PC-3 (cell line): ENCODE data around the gene UBAC1. TPM values are rescaled to one million over a fixed set of nuclear protein-coding genes. Genes with fewer than 3 reads are reported as not detected.

ENCODE experiments used
- ATAC-seq: fragments of 200-7000 bp; cut with Tn5 transposase; 2 replicates; pipeline ENCODE4 v1.9.1; 2020; ENCODE audit warnings: mild to moderate bottlenecking, moderate library complexity
- BruUV-seq: library from RNA; stranded (reverse); fragments of 400-500 nt; replicated peaks from 2 replicates; lab custom pipeline; 2021; lab: Mats Ljungman, UMichigan
- CTCF ChIA-PET: fragments of 300-600 bp; sonication (Branson Sonifier 250); formaldehyde crosslinking; loops from one replicate; lab custom pipeline; 2022; ENCODE audit warnings: antibody characterized with exemption; lab: Charles Lee
- POLR2A ChIA-PET: fragments of 300-600 bp; sonication (Branson Sonifier 250); formaldehyde crosslinking; loops from one replicate; lab custom pipeline; 2022; ENCODE audit warnings: antibody characterized with exemption; ENCODE audit not compliant: unreplicated experiment; lab: Charles Lee
- DNase-seq: peaks from one replicate; pipeline ENCODE4 v3.0.0-alpha.2; 2015
- H2AFZ ChIP-seq: fragments of 300-600 bp; sonication (generic); 2 replicates; pipeline ENCODE4 v1.6.0; 2016; ENCODE audit warnings: antibody characterized with exemption, low read length
- H3F3A ChIP-seq: fragments of 300-600 bp; sonication (generic); one replicate; pipeline ENCODE4 v1.6.0; 2017; ENCODE audit warnings: antibody characterized with exemption, low read length, control low read depth, mild to moderate bottlenecking; ENCODE audit not compliant: unreplicated experiment
- H3K27ac ChIP-seq: fragments of 300-600 bp; sonication (generic); 2 replicates; pipeline ENCODE4 v1.5.1; 2016; ENCODE audit warnings: mild to moderate bottlenecking, low read length
- H3K27me3 ChIP-seq: fragments of 300-600 bp; sonication (generic); 2 replicates; pipeline ENCODE4 v1.6.1; 2016; ENCODE audit warnings: low read length, mixed read lengths
- H3K36me3 ChIP-seq: fragments of 300-600 bp; sonication (generic); 2 replicates; pipeline ENCODE4 v1.6.1; 2016; ENCODE audit warnings: low read depth, mixed run types, low read length, mixed read lengths
- H3K4me1 ChIP-seq: fragments of 300-600 bp; sonication (generic); 2 replicates; pipeline ENCODE4 v1.5.1; 2016; ENCODE audit warnings: low read length; ENCODE audit not compliant: insufficient read depth
- H3K4me2 ChIP-seq: fragments of 300-600 bp; sonication (generic); 2 replicates; pipeline ENCODE4 v1.6.0; 2016; ENCODE audit warnings: low read length
- H3K4me3 ChIP-seq: fragments of 300-600 bp; sonication (generic); 2 replicates; pipeline ENCODE4 v1.5.1; 2016; ENCODE audit warnings: mild to moderate bottlenecking, low read length, mixed read lengths
- H3K79me2 ChIP-seq: fragments of 300-600 bp; sonication (generic); 2 replicates; pipeline ENCODE4 v1.6.1; 2017; ENCODE audit warnings: low read length, mixed read lengths
- H3K9ac ChIP-seq: fragments of 300-600 bp; sonication (generic); 2 replicates; pipeline ENCODE4 v1.6.0; 2016; ENCODE audit warnings: mild to moderate bottlenecking, low read length
- H3K9me2 ChIP-seq: fragments of 300-600 bp; sonication (generic); replicated peaks from 2 replicates; pipeline ENCODE4 v1.6.1; 2016; ENCODE audit warnings: mixed run types, low read length, mixed read lengths
- H3K9me3 ChIP-seq: fragments of 300-600 bp; sonication (generic); 2 replicates; pipeline ENCODE4 v1.6.1; 2016; ENCODE audit warnings: low read length, mixed read lengths
- H4K20me1 ChIP-seq: fragments of 300-600 bp; sonication (generic); 2 replicates; pipeline ENCODE4 v1.6.1; 2016; ENCODE audit warnings: low read length, mixed read lengths
- EZH2 ChIP-seq: fragments of 300-600 bp; sonication (generic); IDR thresholded peaks from one replicate; pipeline ENCODE4 v1.6.1; 2017; ENCODE audit warnings: antibody characterized with exemption, mild to moderate bottlenecking, low read length; ENCODE audit not compliant: unreplicated experiment
- EZH2phosphoT487 ChIP-seq: fragments of 300-600 bp; sonication (generic); IDR thresholded peaks from 2 replicates; pipeline ENCODE4 v1.6.1; 2018; ENCODE audit warnings: mild to moderate bottlenecking, antibody characterized with exemption, low read length, borderline replicate concordance
- intact Hi-C: fragments of 100-400 bp; cut with micrococcal nuclease; formaldehyde crosslinking; loops from 2 replicates; pipeline ENCODE4 v1.9.0; 2023
- total RNA-seq: library from RNA; depleted of rRNA; stranded (reverse); fragments of >200 nt; gene quantifications from 2 replicates; pipeline ENCODE4 v1.2.3, GENCODE V29; 2014
- TF ChIP-seq, protein P1 (sequence below): fragments of 300-600 bp; sonication (generic); conservative IDR thresholded peaks from 2 replicates; pipeline ENCODE4 v1.5.1; 2017; ENCODE audit warnings: antibody characterized with exemption, low read depth, mild to moderate bottlenecking, low read length

Gene UBAC1
- total RNA-seq, 1 experiment from 2014 or later, result 77.3 TPM

DNA sequence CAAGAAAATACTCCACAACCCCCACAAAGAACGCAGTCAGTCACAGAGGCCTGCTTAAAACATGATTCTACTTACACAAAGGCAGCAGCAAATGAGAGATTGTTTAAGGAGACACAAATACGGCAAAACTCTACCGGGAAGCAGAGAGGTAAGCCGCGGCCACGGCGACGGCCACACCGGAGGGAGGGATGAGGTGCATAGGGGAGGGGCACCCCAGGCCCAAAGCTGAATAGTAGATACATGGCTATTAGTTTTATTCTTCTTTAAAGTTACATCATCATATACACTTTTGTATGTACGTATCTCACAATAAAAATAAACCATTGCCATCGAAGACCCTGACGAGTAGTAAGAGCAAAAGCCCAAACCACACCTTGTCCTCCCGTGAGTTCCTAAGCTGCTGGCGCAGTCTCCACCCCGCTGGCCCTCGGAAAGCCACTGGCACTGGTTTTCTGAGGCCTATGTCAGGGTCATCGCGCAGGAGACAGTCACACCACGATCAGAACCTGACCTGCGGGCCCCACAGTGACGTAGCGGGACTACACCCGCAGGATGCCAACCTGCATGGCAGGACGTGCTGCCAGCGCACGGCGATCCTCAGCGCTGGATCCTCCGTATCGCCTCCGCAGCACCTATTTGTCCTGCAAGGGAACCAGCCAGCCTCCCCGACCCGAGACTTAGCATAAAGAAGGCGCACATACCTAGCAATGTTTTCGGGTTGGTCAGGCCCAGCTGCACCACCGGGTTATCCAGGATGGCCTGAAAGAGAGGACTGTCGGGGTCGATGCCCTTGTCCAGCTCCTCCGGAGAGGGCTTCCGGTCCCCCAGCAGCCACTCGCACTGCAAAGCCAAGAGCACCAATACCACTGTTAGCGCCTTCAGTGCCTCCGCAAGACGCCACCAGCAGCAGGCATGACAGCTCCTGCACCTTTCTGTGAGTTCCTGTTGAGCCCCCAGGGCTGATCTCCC lies 23.4 kb downstream of the UBAC1 start:
- Histone ChIP-seq H3K9me3 (no peaks in the 10 kb centered on the region), H3K4me3 (no peak overlapping the region), H2AFZ (no peak overlapping the region), H3K79me2 (no peaks in the 10 kb centered on the region), H3K36me3 (no peaks in the 10 kb centered on the region), H3F3A (no peaks in the 10 kb centered on the region), H3K9me2 (no peaks in the 10 kb centered on the region), H3K4me2 (no peak overlapping the region), H4K20me1 (no peaks in the 10 kb centered on the region), H3K27ac (no peak overlapping the region), H3K9ac (no peak overlapping the region), H3K4me1 (no peaks in the 10 kb centered on the region), H3K27me3 (no peaks in the 10 kb centered on the region)
- TF ChIP-seq EZH2 (no peak), EZH2phosphoT487 (no peak)
- TF ChIP-seq, protein P1, sequence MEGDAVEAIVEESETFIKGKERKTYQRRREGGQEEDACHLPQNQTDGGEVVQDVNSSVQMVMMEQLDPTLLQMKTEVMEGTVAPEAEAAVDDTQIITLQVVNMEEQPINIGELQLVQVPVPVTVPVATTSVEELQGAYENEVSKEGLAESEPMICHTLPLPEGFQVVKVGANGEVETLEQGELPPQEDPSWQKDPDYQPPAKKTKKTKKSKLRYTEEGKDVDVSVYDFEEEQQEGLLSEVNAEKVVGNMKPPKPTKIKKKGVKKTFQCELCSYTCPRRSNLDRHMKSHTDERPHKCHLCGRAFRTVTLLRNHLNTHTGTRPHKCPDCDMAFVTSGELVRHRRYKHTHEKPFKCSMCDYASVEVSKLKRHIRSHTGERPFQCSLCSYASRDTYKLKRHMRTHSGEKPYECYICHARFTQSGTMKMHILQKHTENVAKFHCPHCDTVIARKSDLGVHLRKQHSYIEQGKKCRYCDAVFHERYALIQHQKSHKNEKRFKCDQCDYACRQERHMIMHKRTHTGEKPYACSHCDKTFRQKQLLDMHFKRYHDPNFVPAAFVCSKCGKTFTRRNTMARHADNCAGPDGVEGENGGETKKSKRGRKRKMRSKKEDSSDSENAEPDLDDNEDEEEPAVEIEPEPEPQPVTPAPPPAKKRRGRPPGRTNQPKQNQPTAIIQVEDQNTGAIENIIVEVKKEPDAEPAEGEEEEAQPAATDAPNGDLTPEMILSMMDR, result no peak
- POLR2A ChIA-PET, result no interaction called here
- intact Hi-C loops, result no loop called here
- no TSS peak for BruUV-seq
- CTCF ChIA-PET, result no interaction called here
- DNase-seq, result no peak
- ATAC-seq, result no peak

DNA sequence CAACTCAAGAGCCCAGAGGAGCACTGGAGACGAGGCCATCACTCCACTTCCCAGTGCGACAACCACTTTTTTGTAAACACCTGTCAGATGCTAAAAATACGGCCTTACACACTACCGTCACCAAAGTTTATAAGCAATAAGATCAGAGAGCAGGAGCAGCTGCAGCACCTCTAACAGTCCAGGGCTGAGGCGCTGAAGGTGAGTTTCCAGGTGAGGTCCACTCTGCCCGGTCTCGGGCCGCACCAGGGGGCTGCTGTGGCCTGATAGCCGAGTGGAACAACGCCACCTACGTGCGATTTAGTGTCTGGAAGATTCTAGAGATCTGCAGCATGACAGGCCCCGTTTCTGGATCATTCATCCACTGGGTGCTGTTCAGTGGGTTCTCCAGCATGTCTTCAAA lies 28.1 kb downstream of the UBAC1 start:
- no peak overlapping the region for H3K9ac ChIP-seq
- no peaks in the 10 kb centered on the region for H3F3A ChIP-seq
- no peaks in the 10 kb centered on the region for H3K36me3 ChIP-seq
- no peaks in the 10 kb centered on the region for H3K27me3 ChIP-seq
- no peak overlapping the region for H3K27ac ChIP-seq
- H3K9me3 ChIP-seq, result no peaks in the 10 kb centered on the region
- POLR2A ChIA-PET, result no interaction called here
- BruUV-seq, result no TSS peak
- H3K79me2 ChIP-seq, result no peaks in the 10 kb centered on the region
- no peaks in the 10 kb centered on the region for H3K9me2 ChIP-seq
- DNase-seq (no peak), ATAC-seq (no peak)
- no peaks in the 10 kb centered on the region; the same call in 1 of the 2 replicates for H3K4me1 ChIP-seq
- H2AFZ ChIP-seq, result no peak overlapping the region
- no peak overlapping the region for H3K4me3 ChIP-seq
- H4K20me1 ChIP-seq, result no peaks in the 10 kb centered on the region
- CTCF ChIA-PET, result no interaction called here
- TF ChIP-seq EZH2, result no peak
- TF ChIP-seq, protein P1, result no peak
- TF ChIP-seq EZH2phosphoT487, result no peak
- H3K4me2 ChIP-seq, result no peak overlapping the region
- intact Hi-C loops, result no loop called here

DNA sequence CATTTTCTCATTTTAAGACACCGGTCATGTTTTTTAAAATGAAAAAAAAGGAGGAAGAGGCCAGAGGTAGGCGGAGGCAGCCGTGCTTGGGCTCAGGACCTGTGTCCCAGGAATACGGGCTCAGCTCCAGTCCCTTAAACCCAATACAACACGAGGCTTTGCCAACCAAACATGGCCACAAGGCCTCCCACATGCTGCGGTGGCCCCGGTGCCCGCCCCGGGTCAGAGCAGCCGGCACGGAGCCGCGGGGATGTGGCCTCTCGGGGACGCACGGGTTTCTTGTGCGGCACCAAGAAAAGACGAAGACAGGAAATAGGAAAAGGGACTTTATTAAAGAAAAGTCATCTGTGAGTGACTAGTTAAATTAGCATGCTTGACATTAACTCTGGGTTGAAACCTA lies 28.5 kb downstream of the UBAC1 start:
- intact Hi-C loops, result no loop called here
- no TSS peak for BruUV-seq
- DNase-seq (no peak), ATAC-seq (no peak)
- Histone ChIP-seq H3F3A (no peaks in the 10 kb centered on the region), H3K4me2 (no peak overlapping the region), H3K9ac (no peak overlapping the region), H3K27me3 (no peaks in the 10 kb centered on the region), H3K9me3 (no peaks in the 10 kb centered on the region), H3K36me3 (no peaks in the 10 kb centered on the region), H3K4me1 (peaks cover 4% of the 10 kb centered on the region; the same call in 1 of the 2 replicates), H2AFZ (no peak overlapping the region), H4K20me1 (no peaks in the 10 kb centered on the region), H3K79me2 (no peaks in the 10 kb centered on the region), H3K9me2 (no peaks in the 10 kb centered on the region), H3K27ac (no peak overlapping the region), H3K4me3 (no peak overlapping the region)
- CTCF ChIA-PET, result no interaction called here
- TF ChIP-seq EZH2phosphoT487 (no peak), EZH2 (no peak)
- TF ChIP-seq, protein P1, result no peak
- POLR2A ChIA-PET, result no interaction called here
